Erythroblast (primary cell): ENCODE measurements around the gene SPRED3.

ENCODE experiments used
- GATA1 ChIP-seq: IDR thresholded peaks from 2 replicates; pipeline ENCODE4 v1.6.1; 2011; ENCODE audit warnings: low read depth, mild to moderate bottlenecking, control low read depth, low read length, moderate library complexity
- POLR2A ChIP-seq: IDR thresholded peaks from 2 replicates; pipeline ENCODE4 v1.6.1; 2011; ENCODE audit warnings: mild to moderate bottlenecking, low read length

DNA sequence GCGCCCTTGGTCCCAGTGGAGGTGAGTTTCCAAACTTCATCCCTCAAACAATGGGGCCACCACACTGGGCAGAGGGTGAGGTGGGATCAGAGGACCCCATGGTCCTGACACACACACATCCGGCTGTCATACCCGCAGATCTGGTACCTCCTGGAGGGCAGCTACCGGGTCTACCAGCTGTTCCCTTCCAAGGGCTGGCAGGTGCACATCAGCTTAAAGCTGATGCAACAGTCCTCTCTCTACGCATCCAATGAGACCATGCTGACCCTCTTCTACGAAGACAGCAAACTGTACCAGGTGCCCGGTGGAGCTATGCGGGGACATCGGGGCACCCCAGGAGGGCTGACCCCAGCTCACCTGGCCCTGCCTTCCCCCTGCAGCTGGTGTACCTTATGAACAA is 28.1 kb upstream of the SPRED3 start:
- TF ChIP-seq POLR2A (no peak), GATA1 (no peak)
